ENCODE data around the gene GYPC. TPM values are rescaled to one million over a fixed set of nuclear protein-coding genes. Genes with fewer than 3 reads are reported as not detected.
A peak's percentile ranks its signal among the peaks of the same experiment; 100 is the strongest.

GYPC gene
- total and polyA plus RNA-seq, 8 donors, result 13.0 to 75.4 (median 22.8) TPM

DNA sequence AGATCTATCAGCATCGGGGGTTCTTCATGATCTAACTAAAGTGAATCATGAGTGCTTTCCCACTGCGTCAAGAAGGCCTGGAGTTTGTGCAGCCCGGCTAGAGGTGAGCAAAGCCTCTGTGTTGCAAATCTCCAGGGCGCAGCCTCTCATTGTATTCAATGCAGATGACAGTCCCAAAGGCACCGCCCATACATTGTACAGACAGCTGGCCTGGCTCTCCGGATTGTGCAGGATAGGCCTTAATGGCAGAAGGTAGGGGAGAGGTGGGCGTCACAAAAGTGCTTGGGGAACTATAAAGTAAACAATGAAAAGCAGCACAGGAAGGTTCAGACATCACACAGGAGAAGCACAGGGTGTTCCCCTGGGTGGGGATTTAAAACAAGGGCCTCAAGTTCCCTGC lies 907 bp upstream of the GYPC start:
- no peak for ATAC-seq

DNA sequence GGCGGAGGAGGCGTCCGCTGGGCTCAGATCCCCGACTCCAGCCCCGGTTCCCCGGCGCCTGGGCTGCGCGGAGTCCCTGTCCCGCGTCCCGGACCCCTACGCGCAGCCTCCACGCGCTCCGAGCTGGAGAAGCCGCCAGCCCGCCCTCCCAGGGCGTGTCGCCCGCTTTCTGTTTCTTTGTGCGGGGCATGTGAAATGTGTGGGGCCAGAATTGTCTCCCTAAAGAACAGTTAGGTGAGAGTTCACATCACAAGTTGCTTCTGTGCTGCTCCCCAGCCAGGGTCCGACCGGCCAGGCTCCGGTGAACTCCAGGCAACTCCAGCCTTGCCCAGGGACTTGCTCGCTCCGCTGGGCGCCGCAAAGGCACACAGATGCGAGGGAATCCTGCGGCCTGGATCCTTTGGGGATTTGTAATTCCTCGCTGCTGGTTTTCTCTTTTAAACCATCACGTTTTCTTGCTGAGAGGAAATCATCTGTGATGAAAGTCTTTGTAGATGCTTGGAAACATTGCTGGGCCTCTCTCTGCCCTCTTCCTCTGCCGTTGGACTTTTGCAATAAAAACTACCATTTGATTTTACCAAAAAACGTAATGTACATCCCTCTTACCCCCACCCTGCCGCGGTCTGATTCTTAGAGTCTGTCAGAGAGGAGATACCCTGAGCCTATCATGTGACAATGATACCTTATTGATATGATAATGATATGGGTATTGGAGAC lies 631 bp downstream of the GYPC start:
- ATAC-seq (peak; percentile 36 to 57 (median 48)), FAIRE-seq (no peak), DNase-seq (peak in 3 of 6 donors; percentile 9 to 69 (median 20))
- peak overlapping the region; percentile 79 to 93 (median 91) for H3K27ac ChIP-seq
- H3K4me1 ChIP-seq, result peaks cover 10 to 11% (median 11%) of the 10 kb centered on the region in 3 donors
- TF ChIP-seq, protein P1, sequence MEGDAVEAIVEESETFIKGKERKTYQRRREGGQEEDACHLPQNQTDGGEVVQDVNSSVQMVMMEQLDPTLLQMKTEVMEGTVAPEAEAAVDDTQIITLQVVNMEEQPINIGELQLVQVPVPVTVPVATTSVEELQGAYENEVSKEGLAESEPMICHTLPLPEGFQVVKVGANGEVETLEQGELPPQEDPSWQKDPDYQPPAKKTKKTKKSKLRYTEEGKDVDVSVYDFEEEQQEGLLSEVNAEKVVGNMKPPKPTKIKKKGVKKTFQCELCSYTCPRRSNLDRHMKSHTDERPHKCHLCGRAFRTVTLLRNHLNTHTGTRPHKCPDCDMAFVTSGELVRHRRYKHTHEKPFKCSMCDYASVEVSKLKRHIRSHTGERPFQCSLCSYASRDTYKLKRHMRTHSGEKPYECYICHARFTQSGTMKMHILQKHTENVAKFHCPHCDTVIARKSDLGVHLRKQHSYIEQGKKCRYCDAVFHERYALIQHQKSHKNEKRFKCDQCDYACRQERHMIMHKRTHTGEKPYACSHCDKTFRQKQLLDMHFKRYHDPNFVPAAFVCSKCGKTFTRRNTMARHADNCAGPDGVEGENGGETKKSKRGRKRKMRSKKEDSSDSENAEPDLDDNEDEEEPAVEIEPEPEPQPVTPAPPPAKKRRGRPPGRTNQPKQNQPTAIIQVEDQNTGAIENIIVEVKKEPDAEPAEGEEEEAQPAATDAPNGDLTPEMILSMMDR (IDR thresholded peaks at IDR 0.05), result no peak
- no peaks in the 10 kb centered on the region for H3K9me3 ChIP-seq
- peak overlapping the region; percentile 33 to 60 (median 54) for H3K4me3 ChIP-seq
- H3K36me3 ChIP-seq, result no peaks in the 10 kb centered on the region
- intact Hi-C loops (cut with DNase I), result no loop called here
- 3 to 9% methylated on average over 38 of the region's 38 CpGs for WGBS, 2 donors
- H3K27me3 ChIP-seq, result no peaks in the 10 kb centered on the region

More for the DNA sequence above, 907 bp upstream of the GYPC start:
- intact Hi-C loops (cut with DNase I), result no loop called here
- TF ChIP-seq, protein P1 (IDR thresholded peaks at IDR 0.05), result no peak
- H3K4me3 ChIP-seq, result peak overlapping the region in 1 of 4 donors; percentile 60
- H3K27me3 ChIP-seq, result no peaks in the 10 kb centered on the region
- no peaks in the 10 kb centered on the region for H3K36me3 ChIP-seq
- DNase-seq, result no peak
- no peak for FAIRE-seq
- peak overlapping the region; percentile 79 to 93 (median 91) for H3K27ac ChIP-seq
- H3K4me1 ChIP-seq, result peaks cover 10 to 11% (median 11%) of the 10 kb centered on the region in 3 donors
- WGBS, 2 donors, result 85% methylated on average over 7 of the region's 7 CpGs
- H3K9me3 ChIP-seq, result no peaks in the 10 kb centered on the region

- ATAC-seq (peak; percentile 6 to 58 (median 42)), DNase-seq (no peak), FAIRE-seq (no peak)
- TF ChIP-seq, protein P1 (IDR thresholded peaks at IDR 0.05), result no peak
- no peaks in the 10 kb centered on the region for H3K36me3 ChIP-seq
- intact Hi-C loops (cut with DNase I), result no loop called here
- peak overlapping the region in 3 of 4 donors; percentile 5 to 60 (median 58) for H3K4me3 ChIP-seq
- H3K9me3 ChIP-seq, result no peaks in the 10 kb centered on the region
- H3K27ac ChIP-seq, result peak overlapping the region; percentile 79 to 93 (median 91)
- peaks cover 10 to 11% (median 11%) of the 10 kb centered on the region in 3 donors for H3K4me1 ChIP-seq
- 45 to 52% methylated on average over 16 of the region's 16 CpGs for WGBS, 2 donors
- no peaks in the 10 kb centered on the region for H3K27me3 ChIP-seq
Observed at GRCh38 chr2:126657148-126657635, 1.2 kb downstream of the GYPC start.

DNA sequence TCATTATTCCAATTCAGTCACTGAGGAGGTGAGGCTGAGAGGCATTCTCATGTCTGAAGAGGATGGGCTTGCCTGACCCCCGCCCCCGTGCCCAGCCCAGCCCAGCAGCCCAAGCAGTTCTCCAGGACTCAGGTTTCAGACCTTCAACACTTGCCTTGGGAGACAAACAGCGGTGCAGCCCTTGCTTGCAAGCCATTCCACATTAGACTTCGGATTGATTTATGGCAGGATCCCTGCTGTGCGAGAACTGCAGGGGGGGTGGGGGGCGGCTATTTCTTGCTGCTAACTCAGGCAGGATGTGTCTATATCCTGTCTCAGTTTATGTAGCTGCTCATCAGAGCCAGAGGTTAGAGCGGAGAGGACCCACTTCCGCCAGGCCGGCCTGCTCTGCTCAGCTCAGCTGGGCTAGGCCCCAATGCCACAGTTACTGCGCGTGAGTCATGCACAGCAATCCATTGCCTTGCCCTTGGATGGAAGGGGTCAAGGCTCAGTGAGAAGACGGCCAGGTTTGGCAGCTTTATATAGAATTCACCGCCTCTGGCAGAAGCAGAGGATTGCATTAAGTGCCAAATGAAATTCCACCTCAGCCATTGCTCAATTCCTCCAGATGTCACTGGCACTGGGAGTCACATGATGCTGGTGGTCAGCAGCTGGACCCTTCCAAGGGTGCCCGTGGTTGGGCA lies 1.8 kb downstream of the GYPC start:
- FAIRE-seq (no peak), DNase-seq (peak in 4 of 6 donors; percentile 42 to 64 (median 55)), ATAC-seq (peak; percentile 67 to 80 (median 71))
- peak overlapping the region in 3 of 4 donors; percentile 5 to 60 (median 58) for H3K4me3 ChIP-seq
- TF ChIP-seq, protein P1 (IDR thresholded peaks at IDR 0.05), result no peak
- no peaks in the 10 kb centered on the region for H3K27me3 ChIP-seq
- WGBS, 2 donors, result 28 to 35% methylated on average over 14 of the region's 14 CpGs
- peak overlapping the region; percentile 79 to 93 (median 91) for H3K27ac ChIP-seq
- H3K36me3 ChIP-seq, result no peaks in the 10 kb centered on the region
- peaks cover 10 to 11% (median 11%) of the 10 kb centered on the region in 3 donors for H3K4me1 ChIP-seq
- no peaks in the 10 kb centered on the region for H3K9me3 ChIP-seq
- intact Hi-C loops (cut with DNase I), result no loop called here

All from pancreas (tissue), 10 donors.